HG02840 (cell line): ENCODE data around the gene MIGA1.
"Not testable (repeated sequence)": the region's sequence is repeated elsewhere in the genome, so short reads cannot be mapped to it uniquely, and the experiment has no call there.

ENCODE experiments used
- ATAC-seq: cut with Tn5 transposase; IDR thresholded peaks from one replicate; pipeline ENCODE4 v1.9.1; 2021; ENCODE audit warnings: mild to moderate bottlenecking, moderate library complexity, moderate number of reproducible peaks; ENCODE audit not compliant: unreplicated experiment, low FRiP score

MIGA1 gene

GRCh38 chr1:77779529-77780281 lies at the start of gene MIGA1:
Gene MIGA1, plus strand, starts transcription at chr1:77779649. Its CDS starts 3,604 bp downstream, at chr1:77783253.
- peak; percentile 97 for ATAC-seq

GRCh38 chr1:77732090-77732489 lies 47.4 kb upstream of the MIGA1 start:
- no peak for ATAC-seq

- ATAC-seq = no peak
Observed at GRCh38 chr1:77739235-77739634, 40.2 kb upstream of the MIGA1 start.

- no peak for ATAC-seq
Observed at GRCh38 chr1:77741316-77741715, 38.1 kb upstream of the MIGA1 start.

GRCh38 chr1:77742011-77742555 lies 37.4 kb upstream of the MIGA1 start:
- ATAC-seq = no peak

- no peak for ATAC-seq
Observed at GRCh38 chr1:77744576-77744975, 34.9 kb upstream of the MIGA1 start.

- not testable (repeated sequence) for ATAC-seq
Observed at GRCh38 chr1:77749489-77749888, 30.0 kb upstream of the MIGA1 start.

- no peak for ATAC-seq
Observed at GRCh38 chr1:77756052-77756754, 23.2 kb upstream of the MIGA1 start.

GRCh38 chr1:77757066-77757584 lies 22.3 kb upstream of the MIGA1 start:
- ATAC-seq = no peak

GRCh38 chr1:77757603-77758002 lies 21.8 kb upstream of the MIGA1 start:
- no peak for ATAC-seq

GRCh38 chr1:77759071-77760028 lies 20.1 kb upstream of the MIGA1 start, which contains the start of gene USP33:
Gene USP33, minus strand, starts transcription at chr1:77759852. Its CDS starts 18,155 bp downstream, at chr1:77741697.
- ATAC-seq = peak; percentile 93

GRCh38 chr1:77762072-77762476 lies 17.4 kb upstream of the MIGA1 start:
- ATAC-seq = no peak

GRCh38 chr1:77768006-77768405 lies 11.4 kb upstream of the MIGA1 start:
- ATAC-seq = no peak

- ATAC-seq = no peak
Observed at GRCh38 chr1:77776007-77776700, 3.3 kb upstream of the MIGA1 start.

GRCh38 chr1:77781683-77782082 lies 2.2 kb downstream of the MIGA1 start:
- no peak for ATAC-seq

GRCh38 chr1:77783141-77783540 lies 3.7 kb downstream of the MIGA1 start:
- no peak for ATAC-seq

- ATAC-seq = not testable (repeated sequence)
Observed at GRCh38 chr1:77786093-77786741, 6.8 kb downstream of the MIGA1 start.

- no peak for ATAC-seq
Observed at GRCh38 chr1:77794550-77794949, 15.1 kb downstream of the MIGA1 start.
